ENCODE results near the gene IGF2R.
"Not testable (repeated sequence)": the region's sequence is repeated elsewhere in the genome, so short reads cannot be mapped to it uniquely, and the experiment has no call there.

Gene IGF2R

GRCh38 chr6:160128125-160128683 lies 159.3 kb downstream of the IGF2R start:
- DNase-seq, result no peak

DNA sequence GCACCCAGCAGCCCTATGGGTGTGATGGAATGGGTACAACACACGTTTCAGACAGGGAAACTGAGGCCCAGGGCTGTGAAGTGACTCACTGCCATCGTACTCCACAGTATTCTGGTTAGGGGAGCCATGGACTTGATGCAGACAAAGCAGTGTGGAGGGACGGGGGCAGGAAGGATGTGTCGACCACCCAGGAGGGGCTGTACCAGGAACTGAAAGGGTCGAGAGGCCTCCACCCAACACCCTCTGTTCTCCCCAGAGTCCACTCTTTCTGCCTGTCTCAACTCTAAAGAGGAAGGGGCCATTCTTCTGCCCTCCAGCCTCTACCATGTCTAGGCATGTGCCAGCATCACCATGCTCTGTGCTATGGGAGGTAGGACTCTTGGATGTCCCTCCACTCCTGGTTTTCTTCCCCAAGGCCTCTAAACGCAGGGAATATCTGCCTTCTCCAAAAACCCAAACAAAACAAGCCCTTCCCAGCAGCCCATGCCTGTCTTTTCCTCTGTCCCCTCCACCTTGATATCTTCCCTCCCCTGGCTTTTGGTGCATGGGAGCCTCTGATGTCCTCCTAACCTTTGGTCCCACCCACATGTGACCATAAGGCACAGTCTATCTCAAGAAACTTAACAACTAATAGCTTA lies 160.1 kb downstream of the IGF2R start:
- no peak for DNase-seq

- no peak for DNase-seq
Observed at GRCh38 chr6:160129881-160130615, 161.2 kb downstream of the IGF2R start.

- DNase-seq, result no peak
Observed at GRCh38 chr6:160130729-160131484, 162.0 kb downstream of the IGF2R start.

- DNase-seq, result no peak
Observed at GRCh38 chr6:160131636-160132296, 162.9 kb downstream of the IGF2R start.

DNA sequence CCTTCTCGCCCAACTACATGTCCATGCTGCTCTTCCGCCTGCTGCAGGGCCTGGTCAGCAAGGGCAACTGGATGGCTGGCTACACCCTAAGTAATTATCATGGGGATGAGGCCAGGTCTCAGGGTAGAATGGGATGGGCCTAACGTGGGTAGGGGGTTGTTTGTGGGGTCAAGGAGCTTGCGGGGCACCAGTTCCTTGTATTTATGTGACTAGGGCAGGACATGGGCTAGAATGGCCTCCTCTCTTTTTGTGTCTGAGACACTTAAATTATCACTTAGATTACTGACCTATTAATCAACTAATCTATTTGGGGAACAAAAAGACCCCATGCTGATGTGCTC lies 163.4 kb downstream of the IGF2R start:
- no peak for DNase-seq

DNA sequence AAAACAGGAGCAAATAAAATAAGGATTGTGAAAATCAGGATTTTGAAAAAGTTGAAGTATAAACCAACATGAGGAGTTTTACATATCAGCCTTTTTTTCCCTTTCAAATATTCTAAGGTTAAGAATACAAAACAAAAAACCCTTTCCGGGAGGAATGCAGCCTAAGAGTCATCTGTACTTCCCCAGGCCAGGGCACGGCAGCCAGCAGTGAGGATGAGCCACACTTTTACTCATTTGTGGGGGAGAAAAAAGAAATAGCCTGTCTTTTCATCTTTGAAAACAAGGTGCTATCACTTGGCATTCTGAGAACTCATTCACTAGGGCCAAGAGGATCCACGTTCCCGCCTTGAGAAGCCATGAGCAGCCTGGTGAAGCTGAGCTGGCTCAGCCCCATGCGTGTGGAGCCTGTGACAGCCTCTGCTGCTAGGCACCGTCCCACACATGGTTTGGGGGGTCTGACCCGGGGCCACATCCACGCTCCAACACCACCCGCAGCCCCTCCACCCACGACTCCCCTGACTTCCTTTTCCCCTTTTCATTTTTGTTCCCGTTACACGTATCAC lies 164.0 kb downstream of the IGF2R start:
- DNase-seq, result no peak

GRCh38 chr6:160133441-160134336 lies 164.8 kb downstream of the IGF2R start:
- DNase-seq, result no peak

DNA sequence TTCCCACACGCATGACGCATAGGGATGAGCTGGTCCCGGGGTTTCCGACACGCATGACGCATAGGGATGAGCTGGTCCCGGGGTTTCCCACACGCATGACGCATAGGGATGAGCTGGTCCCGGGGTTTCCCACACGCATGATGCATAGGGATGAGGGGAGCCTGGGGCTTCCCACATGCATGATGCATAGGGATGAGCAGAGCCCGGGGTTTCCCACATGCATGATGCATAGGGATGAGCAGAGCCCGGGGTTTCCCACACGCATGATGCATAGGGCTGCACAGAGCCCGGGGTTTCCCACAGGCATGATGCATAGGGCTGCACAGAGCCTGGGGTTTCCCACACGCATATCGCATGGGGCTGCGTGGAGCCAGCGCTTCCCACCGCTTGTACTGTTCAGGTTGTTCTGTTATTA lies 165.5 kb downstream of the IGF2R start:
- not testable (repeated sequence) for DNase-seq

GRCh38 chr6:160134779-160135547 lies 166.1 kb downstream of the IGF2R start:
- no peak for DNase-seq

DNA sequence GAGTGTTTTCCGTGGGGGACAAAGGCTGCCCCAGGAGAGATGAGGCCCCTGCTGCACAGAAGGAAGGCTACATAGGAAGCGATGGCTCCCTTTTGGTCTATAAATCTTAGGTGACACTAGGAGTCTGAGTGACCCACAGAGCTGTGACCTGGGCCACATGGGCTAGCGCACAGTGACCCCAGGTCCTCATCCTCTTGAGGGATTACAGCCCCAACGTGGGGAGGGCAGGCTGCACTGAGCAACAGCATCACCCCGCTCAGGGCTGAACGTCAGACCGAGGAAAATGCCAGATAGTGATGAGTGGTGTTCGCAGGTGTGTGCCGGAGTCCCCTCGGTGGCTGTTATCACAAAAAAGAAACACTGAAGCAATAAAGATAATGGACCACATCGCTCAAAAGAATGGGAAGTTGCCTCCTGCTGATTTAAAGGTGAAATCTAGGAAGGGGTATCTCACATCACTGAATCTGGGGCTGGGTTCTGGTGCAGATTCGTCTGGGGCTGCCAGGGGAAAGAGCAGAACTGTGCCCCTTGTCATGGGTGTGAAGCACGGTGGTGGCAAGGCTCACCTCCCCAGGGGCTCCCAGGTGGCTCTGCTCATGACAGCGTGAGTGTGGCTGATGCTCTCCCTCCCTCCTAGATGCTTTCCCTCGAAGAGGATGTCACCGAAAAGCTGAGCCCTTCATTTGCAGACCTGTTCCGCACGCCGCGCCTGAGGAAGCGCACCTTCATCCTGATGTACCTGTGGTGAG lies 167.2 kb downstream of the IGF2R start:
- DNase-seq, result no peak

DNA sequence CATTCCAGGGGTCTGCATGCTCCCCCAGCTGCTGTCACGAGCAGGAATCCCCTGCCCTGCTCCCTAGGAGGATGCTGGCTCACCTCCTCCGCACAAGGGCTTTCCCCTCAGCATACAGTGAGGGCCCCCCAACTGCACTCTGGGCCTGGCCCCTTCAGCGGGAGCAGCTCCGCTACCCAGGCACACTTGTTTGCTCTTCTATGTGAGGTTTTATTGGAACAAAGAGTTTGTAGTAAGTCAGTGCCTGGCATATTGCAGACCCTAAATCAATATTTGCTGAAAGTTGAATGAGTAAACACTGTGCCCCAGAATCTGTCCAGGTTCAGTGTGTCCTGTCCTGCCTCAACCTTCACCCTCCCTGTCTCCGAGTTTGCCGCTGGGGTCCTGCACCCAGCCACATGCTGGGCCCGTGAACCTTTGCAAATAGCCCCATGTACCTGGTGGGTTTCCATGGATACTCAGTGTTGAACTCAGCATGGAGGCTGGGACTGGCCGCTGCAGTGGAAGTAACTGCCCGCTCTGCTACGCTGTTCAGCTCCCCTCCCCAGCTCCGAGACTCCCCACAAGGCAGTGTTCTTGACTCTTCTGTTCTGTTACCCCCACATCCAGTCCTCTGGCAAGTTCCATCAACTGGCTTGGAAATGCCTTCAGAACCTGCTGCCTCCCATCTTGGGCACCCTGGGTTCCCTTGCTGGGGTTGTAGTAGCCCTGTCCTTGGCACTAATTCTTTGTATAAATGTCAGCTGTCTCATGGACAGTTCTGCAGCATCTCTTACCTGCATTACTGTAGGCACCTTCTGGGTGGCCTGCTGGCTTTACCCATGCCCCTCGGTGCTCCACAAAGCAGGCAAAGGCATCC lies 168.5 kb downstream of the IGF2R start:
- no peak for DNase-seq

GRCh38 chr6:160137989-160138835 lies 169.3 kb downstream of the IGF2R start:
- peak; percentile 18 to 72 (median 30) for DNase-seq

DNA sequence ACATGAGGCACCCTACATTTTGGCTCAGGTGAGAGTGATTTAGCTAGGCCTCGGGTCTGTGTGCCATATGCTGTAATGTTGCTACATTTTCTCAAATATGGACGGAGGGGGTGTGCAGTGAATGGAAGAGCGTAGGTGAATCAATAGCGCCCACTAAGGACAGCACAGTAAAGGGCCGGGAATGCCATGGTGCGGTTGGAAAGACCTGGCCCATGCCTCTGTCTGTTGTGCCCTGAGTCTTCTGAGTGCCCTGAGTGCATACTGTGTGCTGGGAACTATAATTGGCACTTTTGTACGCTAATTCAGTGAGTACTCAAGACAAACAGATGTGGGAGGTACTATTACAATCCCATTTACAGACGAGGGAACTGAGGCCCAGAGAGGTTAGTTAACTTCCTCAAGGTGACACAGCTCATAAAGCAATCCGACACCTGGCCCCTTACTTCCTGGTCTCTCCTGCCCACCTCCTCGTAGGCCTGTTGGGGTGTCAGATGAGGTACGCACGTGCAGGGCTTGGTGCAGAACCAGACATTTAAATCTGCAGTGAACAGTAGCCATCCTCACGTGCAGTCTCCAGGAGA lies 170.0 kb downstream of the IGF2R start:
- no peak for DNase-seq

DNA sequence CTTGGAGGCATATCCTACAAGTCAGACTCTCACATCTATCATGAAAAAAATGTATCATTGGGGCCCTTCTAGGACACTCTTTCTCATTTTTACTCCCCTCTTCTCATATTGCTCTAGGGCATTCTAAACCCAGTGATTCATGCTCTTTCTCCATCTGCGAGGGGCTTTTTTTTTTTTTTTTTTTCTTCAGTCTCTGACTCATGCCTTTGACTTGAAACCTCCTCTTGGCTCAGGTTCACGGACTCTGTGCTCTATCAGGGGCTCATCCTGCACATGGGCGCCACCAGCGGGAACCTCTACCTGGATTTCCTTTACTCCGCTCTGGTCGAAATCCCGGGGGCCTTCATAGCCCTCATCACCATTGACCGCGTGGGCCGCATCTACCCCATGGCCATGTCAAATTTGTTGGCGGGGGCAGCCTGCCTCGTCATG lies 170.6 kb downstream of the IGF2R start:
- no peak for DNase-seq

- DNase-seq, result not testable (repeated sequence)
Observed at GRCh38 chr6:160140493-160140892, 171.6 kb downstream of the IGF2R start.

DNA sequence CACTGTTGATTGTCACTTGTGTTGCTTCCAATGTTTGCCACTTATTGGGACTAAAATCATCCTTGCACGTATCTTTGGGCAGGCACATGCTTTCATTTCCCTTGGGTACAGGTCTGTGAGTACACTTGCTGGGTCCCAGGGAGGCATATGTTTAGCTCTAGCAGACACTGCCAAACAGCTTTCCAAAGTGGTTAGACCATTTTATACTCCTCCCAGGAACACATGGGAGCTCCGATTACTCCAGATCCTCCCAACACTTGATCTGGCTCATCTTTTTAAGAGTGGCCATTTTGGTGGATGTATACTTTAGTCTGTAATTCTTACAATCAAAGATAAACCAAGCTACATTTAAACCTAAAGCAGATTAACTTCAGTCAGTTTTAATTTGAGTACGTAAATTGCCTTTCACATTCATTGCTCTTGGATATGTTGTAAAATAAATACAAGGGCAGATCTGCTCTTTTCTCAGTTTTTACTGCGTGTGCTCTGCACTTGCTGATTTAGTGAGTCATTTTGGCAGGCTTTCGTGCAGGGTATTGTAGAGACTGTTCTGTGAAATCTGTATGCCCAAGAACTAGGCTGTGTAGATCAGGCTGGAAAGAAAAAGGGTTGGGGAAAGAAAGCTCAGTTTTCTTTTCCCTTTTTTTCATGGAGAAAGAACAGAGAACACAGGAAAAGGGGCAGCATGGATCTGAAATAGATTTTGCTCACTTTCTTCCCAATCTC lies 172.3 kb downstream of the IGF2R start:
- DNase-seq, result no peak
